ENCODE results near the gene PRKCG. TPM values are rescaled to one million over a fixed set of nuclear protein-coding genes. Genes with fewer than 3 reads are reported as not detected.
"Not testable (repeated sequence)": the region's sequence is repeated elsewhere in the genome, so short reads cannot be mapped to it uniquely, and the experiment has no call there.

The PRKCG gene
- total RNA-seq, 1 experiment from 2014 or later = not detected

- Histone ChIP-seq H3K36me3 (peaks cover 37% of the 10 kb centered on the region), H3K4me1 (replicated peaks) (peaks cover 31% of the 10 kb centered on the region), H3K4me3 (peak within 1 kb of the TSS; percentile 62), H3K27ac (peak within 1 kb of the TSS; percentile 99), H3K27me3 (replicated peaks) (no peaks in the 10 kb centered on the region), H3K9me3 (replicated peaks) (no peaks in the 10 kb centered on the region)
- peak; percentile 99 for DNase-seq (ENCODE audit: low read depth in 1 of 2, low spot score in 2 of 2)
These were observed 14.5 kb upstream of the PRKCG start, which contains the start of gene MYADM for GRCh38 chr19:53867225-53868090. Gene MYADM, plus strand, starts transcription at chr19:53867883. Its CDS starts 5,647 bp downstream, at chr19:53873530.

- peak; percentile 64 to 84 for DNase-seq (ENCODE audit: low read depth in 1 of 2, low spot score in 2 of 2)
- Histone ChIP-seq H3K4me1 (replicated peaks) (peaks cover 31% of the 10 kb centered on the region), H3K36me3 (peaks cover 45% of the 10 kb centered on the region), H3K9me3 (replicated peaks) (no peaks in the 10 kb centered on the region), H3K27ac (peak overlapping the region; percentile 88), H3K27me3 (replicated peaks) (no peaks in the 10 kb centered on the region), H3K4me3 (peak overlapping the region; percentile 62)
These were observed 13.7 kb upstream of the PRKCG start for GRCh38 chr19:53868091-53868891.

- Histone ChIP-seq H3K27ac (peak overlapping the region; percentile 88), H3K27me3 (replicated peaks) (no peaks in the 10 kb centered on the region), H3K4me1 (replicated peaks) (peaks cover 31% of the 10 kb centered on the region), H3K36me3 (peaks cover 54% of the 10 kb centered on the region), H3K4me3 (peak overlapping the region; percentile 62), H3K9me3 (replicated peaks) (no peaks in the 10 kb centered on the region)
- DNase-seq (ENCODE audit: low read depth in 1 of 2, low spot score in 2 of 2) = peak; percentile 92 to 93
These were observed 12.8 kb upstream of the PRKCG start for GRCh38 chr19:53868892-53869804.

- H3K9me3 ChIP-seq (replicated peaks); H3K27me3 ChIP-seq (replicated peaks); DNase-seq (ENCODE audit: low read depth in 1 of 2, low spot score in 2 of 2): not testable (repeated sequence)
- Histone ChIP-seq H3K4me3 (peak overlapping the region; percentile 62), H3K4me1 (replicated peaks) (peaks cover 25% of the 10 kb centered on the region), H3K27ac (peak overlapping the region; percentile 88), H3K36me3 (peaks cover 62% of the 10 kb centered on the region)
These were observed 12.1 kb upstream of the PRKCG start for GRCh38 chr19:53869805-53870484.

GRCh38 chr19:53870485-53870844, 11.5 kb upstream of the PRKCG start:
- DNase-seq (ENCODE audit: low read depth in 1 of 2, low spot score in 2 of 2) = no peak
- H3K9me3 ChIP-seq (replicated peaks) = no peaks in the 10 kb centered on the region
- H3K27me3 ChIP-seq (replicated peaks) = no peaks in the 10 kb centered on the region
- H3K4me3 ChIP-seq = no peak overlapping the region; the same call in 1 of the 2 replicates
- H3K4me1 ChIP-seq (replicated peaks) = peaks cover 20% of the 10 kb centered on the region
- H3K36me3 ChIP-seq = peaks cover 65% of the 10 kb centered on the region
- no peak overlapping the region for H3K27ac ChIP-seq

GRCh38 chr19:53871454-53871853, 10.5 kb upstream of the PRKCG start:
- peaks cover 10% of the 10 kb centered on the region for H3K4me1 ChIP-seq (replicated peaks)
- H3K27me3 ChIP-seq (replicated peaks) = no peaks in the 10 kb centered on the region
- DNase-seq (ENCODE audit: low read depth in 1 of 2, low spot score in 2 of 2) = no peak
- H3K9me3 ChIP-seq (replicated peaks) = no peaks in the 10 kb centered on the region
- peaks cover 70% of the 10 kb centered on the region for H3K36me3 ChIP-seq
- H3K4me3 ChIP-seq = no peak overlapping the region
- no peak overlapping the region for H3K27ac ChIP-seq

GRCh38 chr19:53872762-53873161, 9.2 kb upstream of the PRKCG start:
- no peak overlapping the region for H3K27ac ChIP-seq
- no peaks in the 10 kb centered on the region; the same call in 1 of the 2 replicates for H3K4me1 ChIP-seq (replicated peaks)
- H3K27me3 ChIP-seq (replicated peaks) = no peaks in the 10 kb centered on the region
- H3K36me3 ChIP-seq = peaks cover 68% of the 10 kb centered on the region
- no peaks in the 10 kb centered on the region for H3K9me3 ChIP-seq (replicated peaks)
- H3K4me3 ChIP-seq = no peak overlapping the region
- DNase-seq (ENCODE audit: low read depth in 1 of 2, low spot score in 2 of 2) = no peak

- DNase-seq (ENCODE audit: low read depth in 1 of 2, low spot score in 2 of 2) = no peak
- no peaks in the 10 kb centered on the region for H3K27me3 ChIP-seq (replicated peaks)
- no peak overlapping the region for H3K4me3 ChIP-seq
- no peak overlapping the region for H3K27ac ChIP-seq
- H3K4me1 ChIP-seq (replicated peaks) = peaks cover 3% of the 10 kb centered on the region; the same call in 1 of the 2 replicates
- no peaks in the 10 kb centered on the region for H3K9me3 ChIP-seq (replicated peaks)
- H3K36me3 ChIP-seq = peaks cover 58% of the 10 kb centered on the region
These were observed 8.0 kb upstream of the PRKCG start for GRCh38 chr19:53873773-53874605.

GRCh38 chr19:53874606-53874990, 7.4 kb upstream of the PRKCG start:
- DNase-seq (ENCODE audit: low read depth in 1 of 2, low spot score in 2 of 2) = no peak
- Histone ChIP-seq H3K36me3 (peaks cover 52% of the 10 kb centered on the region), H3K4me1 (replicated peaks) (peaks cover 6% of the 10 kb centered on the region; the same call in 1 of the 2 replicates), H3K27me3 (replicated peaks) (no peaks in the 10 kb centered on the region), H3K27ac (no peak overlapping the region), H3K9me3 (replicated peaks) (no peaks in the 10 kb centered on the region), H3K4me3 (no peak overlapping the region)

- Histone ChIP-seq H3K4me3 (no peak overlapping the region), H3K27me3 (replicated peaks) (no peaks in the 10 kb centered on the region; the same call in 1 of the 2 replicates), H3K9me3 (replicated peaks) (no peaks in the 10 kb centered on the region), H3K4me1 (replicated peaks) (peaks cover 9% of the 10 kb centered on the region), H3K27ac (no peak overlapping the region), H3K36me3 (peaks cover 47% of the 10 kb centered on the region)
- no peak for DNase-seq (ENCODE audit: low read depth in 1 of 2, low spot score in 2 of 2)
These were observed 6.2 kb upstream of the PRKCG start for GRCh38 chr19:53875602-53876325.

- Histone ChIP-seq H3K9me3 (replicated peaks) (no peaks in the 10 kb centered on the region), H3K4me3 (no peak overlapping the region)
These were observed 5.3 kb upstream of the PRKCG start for GRCh38 chr19:53876651-53877224.

More at GRCh38 chr19:53876651-53877224, 5.3 kb upstream of the PRKCG start:
- H3K36me3 ChIP-seq = peaks cover 40% of the 10 kb centered on the region
- peaks cover 19% of the 10 kb centered on the region for H3K4me1 ChIP-seq (replicated peaks)
- H3K27ac ChIP-seq = no peak overlapping the region
- DNase-seq (ENCODE audit: low read depth in 1 of 2, low spot score in 2 of 2) = no peak
- peaks cover 4% of the 10 kb centered on the region for H3K27me3 ChIP-seq (replicated peaks)

All from SJSA1 (cell line).